H1 (cell line): Measurements from ENCODE around the gene RPS3. TPM values are rescaled to one million over a fixed set of nuclear protein-coding genes. Genes with fewer than 3 reads are reported as not detected.

Source experiments
- CTBP2 ChIP-seq: IDR thresholded peaks from 2 replicates; pipeline ENCODE4 v1.7.0; 2011; ENCODE audit warnings: borderline replicate concordance, mild to moderate bottlenecking, moderate library complexity, mixed read lengths, low read length; ENCODE audit not compliant: insufficient read depth, insufficient read length
- FOSL1 ChIP-seq: IDR thresholded peaks from 2 replicates; pipeline ENCODE4 v1.6.1; 2011; ENCODE audit warnings: mild to moderate bottlenecking, low read depth, low read length, moderate library complexity; ENCODE audit not compliant: insufficient read depth
- KDM5A ChIP-seq: fragments of 200-600 bp; IDR thresholded peaks from 2 replicates; pipeline ENCODE4 v1.7.1; 2012; ENCODE audit warnings: mild to moderate bottlenecking, low read length, inconsistent platforms, mixed read lengths
- NANOG ChIP-seq: IDR thresholded peaks from 2 replicates; pipeline ENCODE4 v1.6.1; 2011; ENCODE audit warnings: low read length, low read depth, mild to moderate bottlenecking, inconsistent platforms; ENCODE audit not compliant: insufficient read depth, poor library complexity, severe bottlenecking
- POLR2A ChIP-seq, 2 experiments: IDR thresholded peaks; 1 replicate in 1 of 2; 2 replicates in 1 of 2; pipeline ENCODE4 v1.6.1; 2011; ENCODE audit warnings: low read depth in 2 of 2, low read length in 2 of 2, mild to moderate bottlenecking in 2 of 2; ENCODE audit errors: control extremely low read depth in 1 of 2
- RAD21 ChIP-seq, 2 experiments: IDR thresholded peaks in 1 of 2; conservative IDR thresholded peaks in 1 of 2; 2 replicates each; pipeline ENCODE4 v1.6.1; 2011; ENCODE audit warnings: low read depth in 2 of 2, low read length in 2 of 2, improper control_type of control experiment in 1 of 2, inconsistent platforms in 1 of 2, mild to moderate bottlenecking in 1 of 2, moderate library complexity in 1 of 2
- RBBP5 ChIP-seq: IDR thresholded peaks from 2 replicates; pipeline ENCODE4 v1.7.1; 2012; ENCODE audit warnings: low read depth, mild to moderate bottlenecking, inconsistent platforms, low read length, moderate library complexity, borderline replicate concordance
- RFX5 ChIP-seq: IDR thresholded peaks from 2 replicates; pipeline ENCODE4 v1.6.1; 2011; ENCODE audit warnings: low read depth, low read length, improper control_type of control experiment, borderline replicate concordance
- SIX5 ChIP-seq: IDR thresholded peaks from 2 replicates; pipeline ENCODE4 v1.6.1; 2011; ENCODE audit warnings: mild to moderate bottlenecking, low read depth, low read length
- TBP ChIP-seq: IDR thresholded peaks from 2 replicates; pipeline ENCODE4 v1.6.1; 2011; ENCODE audit warnings: low read depth, low read length, improper control_type of control experiment
- polyA plus RNA-seq, 7 experiments: library from polyadenylated mRNA; depleted of rRNA in 3 of 7; stranded (reverse) in 5 of 7; unstranded in 2 of 7; fragments of >200 nt in 5 of 7; fragments of 200-250 nt in 2 of 7; gene quantifications; 1 replicate in 5 of 7; 2 replicates in 1 of 7; 4 replicates in 1 of 7; pipeline versions ENCODE4 v1.2.1 to v1.2.3, GENCODE V29; 2011 to 2013; ENCODE audit warnings: missing spikeins in 2 of 7, mixed read lengths in 2 of 7
- total RNA-seq: library from RNA; stranded (reverse); fragmentation: NEBNext Ultra II Directional; extraction: Animal tissue kit (Norgen Biotek cat#: 25700); gene quantifications from 2 replicates; pipeline ENCODE4 v1.2.1, GENCODE V29; 2021

The RPS3 gene
- total and polyA plus RNA-seq, 2 of the 8 experiments (the other 6 are each of a cell fraction or from before 2014, with no cell fraction given), result 3,813 to 4,194 TPM

DNA sequence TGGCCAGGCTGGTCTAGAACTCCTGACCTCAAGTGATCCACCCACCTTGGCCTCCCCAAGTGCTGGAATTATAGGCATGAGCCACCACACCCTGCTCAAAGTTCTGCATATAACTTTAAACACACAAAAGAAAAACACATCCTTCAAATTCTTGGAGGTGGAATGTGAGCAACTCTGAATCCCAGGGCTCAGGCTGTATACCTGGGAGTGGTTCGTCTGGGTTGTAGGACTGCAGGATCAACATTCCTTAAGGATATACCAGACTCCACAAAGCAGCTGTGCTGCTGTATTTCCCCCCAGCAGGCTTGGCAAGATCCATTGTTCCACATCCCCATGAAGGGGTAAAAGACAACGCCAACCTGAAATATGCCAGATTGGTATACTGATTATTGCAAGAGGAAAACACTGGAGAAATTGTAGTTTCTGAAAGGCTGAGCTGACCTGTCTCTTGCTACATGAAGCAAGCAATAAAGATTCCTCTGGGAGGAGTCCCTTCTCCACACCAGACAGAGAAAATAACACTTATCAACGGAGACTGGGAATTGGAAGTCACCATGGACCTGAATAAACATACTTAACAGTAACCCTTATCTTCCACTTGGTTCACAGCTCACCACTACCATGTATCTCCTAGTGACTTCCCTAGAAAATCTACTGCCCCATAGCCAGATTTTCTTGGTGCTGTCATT, 12.2 kb upstream of the RPS3 start (continued):
- no peak for TF ChIP-seq RBBP5
- TF ChIP-seq KDM5A, result no peak
- no peak for TF ChIP-seq TBP
- no peak for TF ChIP-seq RAD21 (IDR thresholded peaks at IDR 0.05 in 1 of 2, conservative IDR thresholded peaks at IDR 0.05 in 1 of 2; ENCODE audit: low read depth in 2 of 2, low read length in 2 of 2)
- no peak for TF ChIP-seq SIX5
- no peak for TF ChIP-seq POLR2A (IDR thresholded peaks at IDR 0.05; ENCODE audit: control extremely low read depth in 1 of 2, low read depth in 2 of 2, low read length in 2 of 2)
- no peak for TF ChIP-seq NANOG
- no peak for TF ChIP-seq RFX5
- no peak for TF ChIP-seq CTBP2
- no peak for TF ChIP-seq FOSL1
